ENCODE results near the gene UGGT1.

UGGT1 gene

DNA sequence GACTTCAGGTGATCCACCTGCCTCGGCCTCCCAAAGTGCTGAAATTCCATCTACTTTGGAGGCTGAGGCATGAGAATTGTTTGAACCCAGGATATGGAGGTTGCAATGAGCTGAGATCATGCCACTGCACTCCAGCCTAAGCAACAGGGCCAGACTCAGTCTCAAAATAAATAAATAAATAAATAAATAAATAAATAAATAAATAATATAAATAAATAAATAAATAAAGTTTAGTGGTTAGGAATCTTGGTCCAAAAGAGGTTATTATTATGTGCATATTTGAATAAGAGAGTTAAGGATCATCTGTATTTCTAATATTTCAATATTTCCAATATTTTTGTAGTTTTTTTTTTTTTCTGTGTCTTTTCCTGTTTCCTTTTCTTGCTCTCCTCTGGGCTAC, 136.9 kb downstream of the UGGT1 start:
- DNase-seq = no peak

DNA sequence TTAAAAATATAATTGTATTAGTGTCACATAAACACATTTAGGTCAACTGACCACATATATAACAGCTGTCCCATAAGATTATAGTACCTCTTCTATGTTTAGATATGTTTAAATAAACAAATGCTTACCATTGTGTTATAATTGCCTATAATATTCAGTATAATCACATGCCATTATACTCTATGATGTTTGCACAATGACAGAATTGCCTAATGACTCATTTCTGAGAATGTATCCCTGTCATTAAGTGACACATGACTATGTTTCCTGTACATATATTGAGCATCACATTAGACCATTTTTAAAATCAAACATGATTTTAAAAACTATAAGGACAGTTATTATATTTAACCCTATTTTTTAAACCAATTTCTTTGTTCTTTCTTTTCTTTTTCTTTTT, 137.9 kb downstream of the UGGT1 start:
- peak; percentile 40 for DNase-seq

DNA sequence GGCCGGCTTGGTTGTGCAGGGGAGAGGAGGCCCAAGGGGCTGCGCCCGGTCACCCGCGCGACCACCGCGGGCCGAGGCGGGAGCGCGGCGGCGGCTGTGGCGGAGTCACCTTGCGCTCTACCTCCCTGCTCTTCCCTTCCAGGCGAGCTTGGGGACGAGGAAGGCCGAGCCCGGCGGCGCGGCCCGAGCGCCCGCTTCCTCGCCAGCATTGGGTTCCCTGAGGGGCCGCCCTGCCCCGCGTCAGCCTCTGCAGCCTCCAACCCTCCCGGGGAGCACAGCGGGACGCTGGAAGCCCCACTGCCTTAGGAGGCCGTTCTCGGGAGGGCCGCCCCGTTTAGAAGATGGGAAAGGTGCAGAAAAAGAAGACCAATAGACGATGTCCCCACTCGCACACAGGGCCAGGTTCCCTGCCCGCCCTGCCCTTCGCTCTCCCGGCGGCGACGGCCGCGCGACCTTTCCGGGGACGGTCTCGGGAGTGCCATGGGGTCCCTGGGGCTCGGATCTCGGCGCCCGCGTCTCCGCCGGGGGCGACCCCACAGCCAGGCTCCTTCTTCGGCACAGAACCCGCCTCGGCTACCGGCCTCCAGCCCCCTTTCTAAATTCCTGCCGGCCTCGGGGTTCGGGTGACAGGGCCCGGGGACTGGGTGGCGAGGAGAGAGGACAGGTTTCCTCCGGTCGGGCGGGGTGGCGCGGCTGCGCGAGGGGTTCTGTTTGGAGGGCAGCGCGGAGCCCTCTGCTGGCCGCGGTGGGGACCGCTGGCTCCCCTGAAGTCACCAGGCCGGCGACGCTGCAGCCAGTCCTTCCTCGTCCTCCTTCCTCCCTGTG, 142.2 kb downstream of the UGGT1 start:
- DNase-seq = peak; percentile 92

DNA sequence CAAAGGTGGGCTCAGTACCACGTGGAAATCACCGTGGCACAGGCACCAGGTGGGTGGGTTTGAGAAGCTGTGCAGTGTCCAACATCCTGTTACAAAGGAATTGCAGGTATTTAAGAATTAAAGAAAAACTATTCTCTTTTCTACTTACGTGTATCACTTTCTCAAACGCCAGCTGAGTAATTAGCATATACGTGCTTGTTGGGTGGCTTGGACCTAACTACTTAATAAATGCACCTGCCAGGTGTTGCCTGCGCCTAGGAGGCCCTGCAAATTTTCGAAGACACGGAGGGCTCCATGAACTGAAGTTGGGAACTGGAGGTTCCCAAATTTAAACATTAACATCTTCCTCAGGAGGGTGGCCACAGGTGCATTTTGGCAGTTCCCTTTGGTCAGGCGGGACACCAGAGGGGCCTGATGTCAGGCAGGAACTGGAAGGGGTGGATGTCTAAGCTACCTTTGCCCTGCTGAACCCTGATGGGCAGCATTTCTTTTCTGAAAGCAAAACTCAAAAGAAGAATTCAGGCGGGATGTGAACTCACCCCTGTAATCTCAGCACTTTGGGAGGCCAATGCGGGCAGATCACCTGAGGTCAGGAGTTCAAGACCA, 142.9 kb downstream of the UGGT1 start:
- DNase-seq = no peak

DNA sequence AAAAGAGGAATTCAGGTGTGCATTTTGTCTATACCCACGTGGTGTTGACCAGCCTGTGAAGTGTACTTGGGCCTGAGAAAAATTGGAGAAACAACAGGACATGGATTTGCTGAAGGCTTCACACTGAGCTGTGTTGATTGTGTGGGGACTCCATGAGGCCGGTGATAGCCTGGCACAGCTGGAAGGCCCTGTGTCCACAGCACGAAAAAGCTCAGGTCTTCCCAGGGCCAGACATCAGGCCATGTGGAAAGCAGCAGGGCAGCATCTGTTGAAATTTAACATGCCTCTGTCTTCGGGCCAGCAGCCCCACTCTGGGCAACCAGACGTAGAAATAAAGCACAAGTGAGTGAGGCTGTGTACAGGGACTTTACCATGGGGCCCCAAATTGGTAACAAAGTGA, 143.6 kb downstream of the UGGT1 start:
- DNase-seq = no peak

DNA sequence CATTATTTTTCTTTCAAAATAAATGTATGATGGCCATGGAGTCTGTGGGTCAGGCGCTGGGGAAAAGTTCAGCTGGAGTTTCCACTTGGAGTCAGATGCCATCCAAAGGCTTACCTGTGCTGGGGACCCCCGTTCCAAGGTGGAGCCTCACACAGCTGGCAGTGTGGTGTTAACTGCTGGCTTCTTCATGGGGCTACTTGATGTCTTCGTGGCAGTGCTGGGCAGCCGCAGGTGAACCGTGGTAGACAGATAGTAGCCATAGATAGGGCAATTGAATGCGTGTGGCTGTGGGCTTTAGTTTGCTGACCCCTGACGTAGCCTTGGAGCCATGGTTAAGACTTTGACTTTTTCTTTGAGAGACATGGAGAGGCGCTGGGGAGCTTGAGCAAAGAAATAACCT, 144.6 kb downstream of the UGGT1 start:
- DNase-seq = no peak

DNA sequence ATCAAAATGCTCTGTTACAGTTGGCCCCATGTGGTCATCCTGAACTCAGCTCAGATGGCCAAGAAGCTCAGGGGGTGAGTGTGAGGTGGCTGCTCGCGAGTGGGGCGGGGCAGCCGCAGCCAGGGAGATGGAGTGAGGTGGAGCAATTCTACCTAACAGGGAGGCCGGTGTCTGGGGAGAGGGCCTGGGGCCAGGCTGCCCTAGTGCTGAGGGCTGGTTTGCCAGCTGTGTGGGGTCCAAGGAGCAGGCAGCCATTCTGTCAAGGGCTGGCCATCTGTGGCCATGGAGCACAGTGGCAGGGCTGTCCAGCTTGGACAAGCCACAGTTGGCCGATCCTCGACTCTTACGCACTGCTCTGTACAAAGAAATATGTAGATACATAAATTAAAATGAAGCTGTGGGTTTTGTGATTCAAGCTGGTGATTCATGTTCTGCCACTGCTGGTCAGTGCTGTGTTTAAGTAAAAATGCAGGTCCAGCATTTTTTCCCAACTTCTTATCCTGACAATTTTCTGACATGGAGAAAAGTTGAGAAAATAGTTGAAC, 145.6 kb downstream of the UGGT1 start:
- DNase-seq = no peak

DNA sequence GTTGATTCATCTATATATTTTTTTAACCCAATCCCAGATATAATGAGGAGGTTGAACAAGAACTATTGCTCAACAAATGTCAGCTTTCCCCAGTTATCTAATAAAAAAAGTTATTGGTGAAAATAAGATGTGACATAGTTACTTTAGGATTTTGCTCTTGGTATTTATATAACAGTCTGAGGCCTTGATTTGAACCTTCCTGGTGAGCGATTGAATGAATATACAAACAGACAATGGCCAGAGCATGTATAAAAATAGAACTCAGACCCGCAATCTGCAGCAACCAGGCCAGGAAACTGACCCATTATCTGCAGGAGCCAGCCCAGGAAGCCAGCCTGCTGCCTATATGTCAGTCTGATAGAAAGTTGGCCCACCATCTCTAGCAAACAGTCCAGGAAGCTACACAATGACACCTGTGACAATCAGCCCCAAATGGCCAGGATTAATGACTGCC, 146.1 kb downstream of the UGGT1 start:
- DNase-seq = peak; percentile 66

DNA sequence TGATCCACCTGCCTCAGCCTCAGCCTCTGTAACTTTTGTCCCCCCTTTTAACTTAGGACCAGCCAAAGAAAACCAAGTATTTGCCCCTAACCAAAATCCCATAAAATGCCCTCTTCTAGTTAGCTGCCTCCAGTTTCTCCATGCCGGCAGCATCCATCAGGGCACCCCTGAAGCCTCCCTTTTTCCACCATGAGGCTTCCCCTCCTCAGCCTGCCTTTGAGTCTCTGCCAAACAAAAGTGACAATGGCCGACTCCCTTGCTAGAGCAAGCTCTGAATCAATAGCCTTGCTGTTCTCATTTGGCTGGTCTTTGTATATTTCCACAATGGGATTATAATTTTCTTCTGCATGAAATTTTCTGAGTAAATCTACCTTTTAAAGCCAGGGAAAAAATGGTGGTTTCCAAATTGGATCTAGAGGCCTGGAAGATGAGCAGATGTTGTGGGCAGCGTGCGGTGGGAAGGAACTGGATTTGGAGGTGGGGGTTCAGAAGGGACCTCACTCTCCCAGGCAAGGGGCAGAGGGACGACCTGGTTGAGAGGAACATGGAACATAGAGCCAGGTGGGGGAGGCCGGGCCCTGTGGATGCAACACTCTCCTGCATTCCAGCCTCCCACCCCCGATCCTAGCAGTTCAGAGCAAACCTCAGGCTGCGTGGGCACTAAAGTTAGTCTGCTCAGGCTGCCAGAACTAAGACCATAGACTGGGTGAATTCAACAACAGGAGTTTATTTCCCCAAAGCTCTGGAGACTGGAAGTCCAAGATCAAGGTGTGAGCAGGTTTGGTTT, 147.1 kb downstream of the UGGT1 start:
- no peak for DNase-seq

DNA sequence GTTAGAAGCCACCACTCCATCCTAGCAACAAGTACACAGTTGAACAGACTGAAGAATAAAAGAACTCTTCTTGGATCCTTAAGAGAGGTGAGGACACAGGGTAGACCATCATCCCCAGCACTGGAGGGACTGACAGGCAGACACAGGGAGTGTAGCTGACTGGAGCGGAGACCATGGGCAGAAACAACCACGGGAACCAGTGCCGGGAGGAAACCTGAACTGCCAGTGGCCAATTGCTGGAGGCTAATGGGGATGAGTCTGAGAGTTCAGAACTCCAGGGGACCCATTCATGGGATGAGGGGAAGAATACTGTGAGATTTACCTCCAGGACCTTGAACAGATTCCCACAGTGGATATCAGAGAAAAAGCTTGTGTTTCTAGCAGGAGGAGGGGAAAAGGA, 150.9 kb downstream of the UGGT1 start:
- DNase-seq = no peak

All from hematopoietic multipotent progenitor cell treated with erythropoietin and hydrocortisone succinate and interleukin-3 and kit ligand, for 4 days (in vitro differentiated cells).